Middle frontal gyrus (tissue), 1 donor: ENCODE results near the gene SPON2.
"Not testable (repeated sequence)": the region's sequence is repeated elsewhere in the genome, so short reads cannot be mapped to it uniquely, and the experiment has no call there.

ENCODE experiments used
- DNase-seq: peaks from one replicate; pipeline ENCODE4 v3.0.0-alpha.2; 2015; ENCODE audit warnings: low spot score; ENCODE audit errors: extremely low spot score

The SPON2 gene

GRCh38 chr4:1152290-1152689, 20.1 kb downstream of the SPON2 start:
- DNase-seq, result no peak

- DNase-seq, result no peak
Observed at GRCh38 chr4:1151541-1151940, 20.8 kb downstream of the SPON2 start.

GRCh38 chr4:1150875-1151274, 21.5 kb downstream of the SPON2 start:
- DNase-seq, result no peak

GRCh38 chr4:1139860-1140259, 32.5 kb downstream of the SPON2 start:
- DNase-seq, result no peak

GRCh38 chr4:1137850-1138249, 34.5 kb downstream of the SPON2 start:
- DNase-seq, result no peak

- DNase-seq, result no peak
Observed at GRCh38 chr4:1137063-1137776, 35.2 kb downstream of the SPON2 start.

GRCh38 chr4:1136048-1136447, 36.3 kb downstream of the SPON2 start:
- DNase-seq, result no peak

GRCh38 chr4:1133033-1133432, 39.4 kb downstream of the SPON2 start:
- DNase-seq, result no peak

GRCh38 chr4:1130316-1131186, 41.8 kb downstream of the SPON2 start:
- peak; percentile 91 for DNase-seq

- no peak for DNase-seq
Observed at GRCh38 chr4:1126506-1126905, 45.9 kb downstream of the SPON2 start.

GRCh38 chr4:1125466-1125865, 46.9 kb downstream of the SPON2 start:
- not testable (repeated sequence) for DNase-seq

- DNase-seq, result no peak
Observed at GRCh38 chr4:1124818-1125217, 47.6 kb downstream of the SPON2 start.

- no peak for DNase-seq
Observed at GRCh38 chr4:1122505-1122904, 49.9 kb downstream of the SPON2 start.
